Muscle layer of duodenum (tissue), 2 donors: ENCODE measurements around the gene SMIM9.
A peak's percentile ranks its signal among the peaks of the same experiment; 100 is the strongest.
"Not testable (repeated sequence)": the region's sequence is repeated elsewhere in the genome, so short reads cannot be mapped to it uniquely, and the experiment has no call there.

Experiments used
- H3K27ac ChIP-seq: one replicate; pipeline ENCODE4 v1.7.0; 2013; ENCODE audit warnings: mild to moderate bottlenecking, low read length
- H3K27me3 ChIP-seq: one replicate; pipeline ENCODE4 v1.7.0; 2013; ENCODE audit warnings: low read depth, mild to moderate bottlenecking, control low read depth, low read length
- H3K36me3 ChIP-seq, 2 donors: one replicate each; pipeline ENCODE4 v1.7.0; 2013; ENCODE audit warnings: low read length in 2 of 2, control low read depth in 1 of 2, mild to moderate bottlenecking in 1 of 2; ENCODE audit not compliant: insufficient read depth in 2 of 2, control insufficient read depth in 1 of 2
- H3K4me1 ChIP-seq, 2 donors: one replicate each; pipeline ENCODE4 v1.7.0; 2013; ENCODE audit warnings: low read length in 2 of 2, mild to moderate bottlenecking in 2 of 2, control low read depth in 1 of 2, moderate library complexity in 1 of 2; ENCODE audit not compliant: insufficient read depth in 2 of 2, control insufficient read depth in 1 of 2
- H3K4me3 ChIP-seq, 2 donors: one replicate each; pipeline ENCODE4 v1.7.0; 2013; ENCODE audit warnings: low read length in 2 of 2, low read depth in 1 of 2, mild to moderate bottlenecking in 1 of 2
- H3K9me3 ChIP-seq, 2 donors: one replicate each; pipeline ENCODE4 v1.7.0; 2013; ENCODE audit warnings: low read length in 2 of 2, control low read depth in 1 of 2, mild to moderate bottlenecking in 1 of 2; ENCODE audit not compliant: control insufficient read depth in 1 of 2
- donor health status: healthy.

SMIM9 gene

DNA sequence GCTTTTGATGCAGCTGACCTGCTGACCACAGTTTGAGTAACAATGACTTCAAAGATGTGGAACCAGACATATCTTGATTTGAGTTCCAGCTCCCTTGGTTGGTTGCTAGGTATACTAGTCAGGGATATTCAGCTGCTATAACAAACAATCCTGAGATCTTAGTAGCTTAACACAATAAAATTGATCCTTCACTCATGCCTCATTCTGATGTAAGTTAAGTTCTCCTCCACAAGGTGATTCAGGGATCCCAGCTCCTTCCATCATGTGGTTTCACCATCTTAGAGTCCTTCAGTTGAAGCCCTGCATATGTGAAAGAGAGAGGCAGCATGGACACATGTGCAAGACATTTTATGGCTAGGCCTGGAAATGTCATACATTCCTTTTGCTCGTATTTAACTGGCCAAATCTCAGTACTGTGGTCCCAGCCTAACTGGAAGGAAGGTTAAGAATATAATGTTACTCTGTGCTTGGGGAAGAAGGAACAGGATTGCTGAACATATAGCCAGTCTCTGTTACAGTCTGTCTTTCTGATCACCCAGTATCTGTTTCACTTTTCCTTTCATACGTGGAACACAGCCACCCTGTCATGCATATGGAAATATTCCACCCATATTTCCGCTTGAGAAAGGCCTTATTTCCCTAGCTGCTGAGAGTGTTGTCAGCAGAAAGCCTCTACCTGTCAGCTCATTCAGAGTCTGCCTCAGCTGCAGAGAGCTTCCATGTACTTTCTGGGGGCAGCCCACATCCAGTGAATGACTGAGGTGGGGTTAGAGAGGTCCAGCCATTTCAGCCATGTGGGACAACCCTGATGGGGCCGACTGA, 7.1 kb downstream of the SMIM9 start:
- Histone ChIP-seq H3K9me3 (no peaks in the 10 kb centered on the region), H3K36me3 (no peaks in the 10 kb centered on the region), H3K4me3 (no peak overlapping the region), H3K4me1 (no peaks in the 10 kb centered on the region), H3K27me3 (no peaks in the 10 kb centered on the region), H3K27ac (peak overlapping the region; percentile 21)

DNA sequence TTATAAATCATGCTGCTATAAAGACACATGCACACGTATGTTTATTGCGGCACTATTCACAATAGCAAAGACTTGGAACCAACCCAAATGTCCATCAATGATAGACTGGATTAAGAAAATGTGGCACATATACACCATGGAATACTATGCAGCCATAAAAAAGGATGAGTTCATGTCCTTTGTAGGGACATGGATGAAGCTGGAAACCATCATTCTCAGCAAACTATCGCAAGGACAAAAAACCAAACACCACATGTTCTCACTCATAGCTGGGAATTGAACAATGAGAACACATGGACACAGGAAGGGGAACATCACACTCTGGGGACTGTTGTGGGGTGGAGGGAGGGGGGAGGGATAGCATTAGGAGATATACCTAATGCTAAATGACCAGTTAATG, 8.9 kb downstream of the SMIM9 start:
- H3K4me3 ChIP-seq, H3K36me3 ChIP-seq, H3K4me1 ChIP-seq, H3K27ac ChIP-seq, H3K9me3 ChIP-seq, H3K27me3 ChIP-seq: not testable (repeated sequence)

GRCh38 chrX:154824638-154825037, 9.8 kb downstream of the SMIM9 start:
- H3K9me3 ChIP-seq, result no peaks in the 10 kb centered on the region
- H3K27me3 ChIP-seq, result no peaks in the 10 kb centered on the region
- no peaks in the 10 kb centered on the region for H3K36me3 ChIP-seq
- no peaks in the 10 kb centered on the region for H3K4me1 ChIP-seq
- no peak overlapping the region for H3K4me3 ChIP-seq
- H3K27ac ChIP-seq, result no peak overlapping the region

DNA sequence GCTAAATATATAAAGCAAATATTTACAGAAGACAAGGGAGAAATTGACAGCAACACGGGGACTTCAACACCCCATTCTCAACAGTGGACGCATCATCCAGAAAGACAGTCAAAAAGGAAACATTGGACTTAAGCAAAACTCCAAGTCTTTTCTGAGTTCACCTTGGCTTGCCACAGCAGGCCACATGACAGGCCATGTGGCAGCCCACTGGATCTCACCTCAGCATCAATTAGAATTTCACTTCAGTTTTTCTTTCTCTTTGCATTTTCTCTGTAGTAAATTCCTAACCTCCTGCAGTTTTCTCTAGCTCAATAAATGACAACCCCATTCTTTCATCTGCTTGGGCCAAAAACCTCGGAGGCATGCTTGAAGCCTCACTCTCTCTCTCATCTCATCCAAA, 12.4 kb downstream of the SMIM9 start:
- Histone ChIP-seq H3K27me3 (no peaks in the 10 kb centered on the region), H3K9me3 (no peaks in the 10 kb centered on the region), H3K4me3 (no peak overlapping the region), H3K36me3 (no peaks in the 10 kb centered on the region), H3K4me1 (no peaks in the 10 kb centered on the region), H3K27ac (no peak overlapping the region)

GRCh38 chrX:154821523-154821922, 12.9 kb downstream of the SMIM9 start:
- H3K4me3 ChIP-seq, result no peak overlapping the region
- no peaks in the 10 kb centered on the region for H3K27me3 ChIP-seq
- no peak overlapping the region for H3K27ac ChIP-seq
- H3K9me3 ChIP-seq, result no peaks in the 10 kb centered on the region
- H3K36me3 ChIP-seq, result no peaks in the 10 kb centered on the region
- no peaks in the 10 kb centered on the region for H3K4me1 ChIP-seq

DNA sequence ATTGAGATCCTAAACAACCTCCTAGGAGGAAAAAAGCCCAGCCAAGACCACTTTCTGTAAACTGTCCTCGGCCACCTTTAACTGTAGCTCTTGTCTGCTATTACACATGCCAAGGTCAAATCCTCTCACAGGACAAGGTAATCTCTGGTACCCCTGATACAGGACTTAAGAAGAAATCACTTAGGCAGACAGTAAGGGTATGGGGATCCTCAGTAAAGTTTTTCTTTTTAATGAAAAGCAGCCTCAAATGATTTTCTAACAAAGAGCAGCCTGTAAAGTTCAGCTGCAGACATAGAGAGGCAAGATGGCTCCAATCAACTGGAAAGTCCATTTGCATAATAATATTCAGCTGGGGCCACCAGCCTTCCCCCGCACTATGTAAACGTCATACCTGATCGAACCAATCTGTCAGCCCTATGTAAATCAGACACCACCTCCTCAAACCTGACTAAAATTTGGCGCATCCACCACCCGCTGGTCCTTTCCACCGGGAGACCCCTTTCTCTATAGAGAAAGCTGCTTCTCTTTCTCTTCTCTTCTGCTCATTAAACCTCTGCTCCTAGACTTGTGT, 14.6 kb downstream of the SMIM9 start:
- H3K27me3 ChIP-seq, result no peaks in the 10 kb centered on the region
- no peaks in the 10 kb centered on the region for H3K4me1 ChIP-seq
- H3K9me3 ChIP-seq, result no peaks in the 10 kb centered on the region
- no peak overlapping the region for H3K4me3 ChIP-seq
- no peaks in the 10 kb centered on the region for H3K36me3 ChIP-seq
- no peak overlapping the region for H3K27ac ChIP-seq

DNA sequence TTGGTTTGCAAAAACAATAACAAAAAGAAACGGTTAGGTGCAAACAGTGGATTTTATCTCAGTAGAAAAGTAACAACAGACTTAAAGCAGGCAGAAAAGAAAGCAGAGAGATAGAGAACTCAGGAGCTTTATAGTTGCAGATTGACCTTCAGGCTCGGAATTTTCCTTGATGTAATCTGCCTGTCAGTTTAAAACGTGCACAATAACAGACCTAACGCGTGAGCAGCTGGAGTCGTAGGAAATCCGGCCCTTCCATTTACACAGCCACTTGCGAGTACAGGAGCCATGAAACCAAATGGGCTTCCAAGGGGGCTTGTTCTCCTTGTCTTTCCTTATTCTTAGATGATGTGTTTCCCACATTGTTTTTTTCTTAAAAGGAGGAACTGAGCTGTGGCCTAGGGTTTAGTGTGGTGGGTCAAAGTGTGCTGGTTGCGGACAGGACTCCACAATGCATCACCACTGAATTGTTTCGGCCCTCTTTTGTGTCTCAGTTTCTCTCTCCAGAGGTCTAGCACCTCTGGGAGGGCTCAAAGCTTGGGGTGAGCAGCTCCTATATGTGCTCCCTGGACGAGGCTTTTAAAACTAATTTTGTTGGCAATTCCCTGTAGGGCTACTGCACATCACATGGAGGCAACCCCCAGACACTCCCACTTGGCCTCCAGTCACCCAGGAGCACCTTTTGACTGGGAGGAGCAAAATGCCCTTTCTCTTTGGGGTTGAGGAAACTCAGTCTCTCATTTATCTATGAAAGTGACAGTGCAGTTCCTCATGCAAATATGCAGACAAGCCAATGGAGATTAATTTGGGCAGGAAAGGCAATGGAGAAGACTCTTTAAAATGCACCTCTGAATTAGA, 15.3 kb downstream of the SMIM9 start:
- Histone ChIP-seq H3K9me3 (no peaks in the 10 kb centered on the region), H3K4me1 (no peaks in the 10 kb centered on the region), H3K4me3 (no peak overlapping the region), H3K27me3 (no peaks in the 10 kb centered on the region), H3K36me3 (no peaks in the 10 kb centered on the region), H3K27ac (no peak overlapping the region)

GRCh38 chrX:154817048-154817618, 17.3 kb downstream of the SMIM9 start:
- not testable (repeated sequence) for H3K27ac ChIP-seq, H3K27me3 ChIP-seq, H3K36me3 ChIP-seq, H3K9me3 ChIP-seq, H3K4me3 ChIP-seq, H3K4me1 ChIP-seq

DNA sequence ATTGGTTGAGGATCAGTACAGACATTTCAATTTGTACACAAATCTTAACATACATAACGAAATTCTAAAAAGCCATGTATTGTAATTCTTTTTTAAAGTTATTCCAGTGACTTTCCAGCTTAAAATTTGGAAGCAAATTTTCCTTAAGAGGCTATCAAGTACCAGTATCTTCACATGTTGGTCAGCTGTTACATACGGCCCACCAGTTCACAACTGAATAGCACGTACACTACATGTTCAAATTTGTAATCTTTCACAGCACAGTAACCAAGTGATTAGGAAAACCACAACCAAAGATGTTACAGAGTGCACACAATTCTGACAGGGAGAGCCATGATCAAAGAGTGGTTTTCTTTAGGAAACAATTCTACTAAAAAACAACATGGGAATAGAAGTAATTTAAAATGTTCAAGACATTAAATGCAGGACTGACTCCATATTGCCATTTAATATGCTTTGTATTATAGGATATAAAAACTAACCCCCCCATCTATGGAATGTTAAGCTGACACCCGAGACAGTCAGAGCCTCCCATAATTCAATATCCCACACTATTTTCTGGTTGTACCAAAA, 18.1 kb downstream of the SMIM9 start:
- not testable (repeated sequence) for H3K36me3 ChIP-seq, H3K4me3 ChIP-seq, H3K9me3 ChIP-seq, H3K4me1 ChIP-seq, H3K27me3 ChIP-seq, H3K27ac ChIP-seq

DNA sequence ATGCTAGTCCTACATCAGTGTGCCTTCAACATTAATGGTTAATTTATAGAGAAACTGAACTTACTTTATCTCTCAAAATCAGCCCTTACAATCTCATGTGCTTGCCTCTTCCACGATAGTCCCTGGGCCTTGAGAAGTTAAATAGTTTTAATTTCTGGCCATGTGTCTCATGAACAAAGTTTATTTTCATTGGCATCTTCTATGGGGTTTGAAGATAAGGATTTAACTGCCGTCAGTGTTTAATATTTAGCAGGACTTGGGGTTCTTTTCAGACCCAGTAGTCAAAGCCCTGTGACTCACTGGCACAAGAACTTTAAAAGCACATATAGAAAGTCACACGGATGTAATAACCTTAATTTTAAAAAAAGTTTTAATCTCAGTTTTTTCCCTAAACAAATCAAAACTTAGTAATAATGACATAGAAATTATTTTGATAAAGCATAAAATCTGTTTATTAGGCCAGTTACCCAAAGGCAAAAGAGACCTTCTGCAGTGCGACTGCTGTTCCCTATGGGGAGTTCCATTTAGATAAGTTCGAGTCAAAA, 19.1 kb downstream of the SMIM9 start:
- no peaks in the 10 kb centered on the region for H3K4me1 ChIP-seq
- no peaks in the 10 kb centered on the region for H3K27me3 ChIP-seq
- no peaks in the 10 kb centered on the region for H3K36me3 ChIP-seq
- no peak overlapping the region for H3K4me3 ChIP-seq
- no peak overlapping the region for H3K27ac ChIP-seq
- H3K9me3 ChIP-seq, result no peaks in the 10 kb centered on the region

- no peak overlapping the region for H3K4me3 ChIP-seq
Observed at GRCh38 chrX:154813801-154814200, 20.7 kb downstream of the SMIM9 start.

More at GRCh38 chrX:154813801-154814200, 20.7 kb downstream of the SMIM9 start:
- H3K9me3 ChIP-seq, result no peaks in the 10 kb centered on the region
- H3K27me3 ChIP-seq, result no peaks in the 10 kb centered on the region
- no peaks in the 10 kb centered on the region for H3K4me1 ChIP-seq
- no peak overlapping the region for H3K27ac ChIP-seq
- no peaks in the 10 kb centered on the region for H3K36me3 ChIP-seq
